ENCODE results near the gene SLC4A8. TPM values are rescaled to one million over a fixed set of nuclear protein-coding genes. Genes with fewer than 3 reads are reported as not detected.

The SLC4A8 gene
- total RNA-seq = 1.9 TPM

DNA sequence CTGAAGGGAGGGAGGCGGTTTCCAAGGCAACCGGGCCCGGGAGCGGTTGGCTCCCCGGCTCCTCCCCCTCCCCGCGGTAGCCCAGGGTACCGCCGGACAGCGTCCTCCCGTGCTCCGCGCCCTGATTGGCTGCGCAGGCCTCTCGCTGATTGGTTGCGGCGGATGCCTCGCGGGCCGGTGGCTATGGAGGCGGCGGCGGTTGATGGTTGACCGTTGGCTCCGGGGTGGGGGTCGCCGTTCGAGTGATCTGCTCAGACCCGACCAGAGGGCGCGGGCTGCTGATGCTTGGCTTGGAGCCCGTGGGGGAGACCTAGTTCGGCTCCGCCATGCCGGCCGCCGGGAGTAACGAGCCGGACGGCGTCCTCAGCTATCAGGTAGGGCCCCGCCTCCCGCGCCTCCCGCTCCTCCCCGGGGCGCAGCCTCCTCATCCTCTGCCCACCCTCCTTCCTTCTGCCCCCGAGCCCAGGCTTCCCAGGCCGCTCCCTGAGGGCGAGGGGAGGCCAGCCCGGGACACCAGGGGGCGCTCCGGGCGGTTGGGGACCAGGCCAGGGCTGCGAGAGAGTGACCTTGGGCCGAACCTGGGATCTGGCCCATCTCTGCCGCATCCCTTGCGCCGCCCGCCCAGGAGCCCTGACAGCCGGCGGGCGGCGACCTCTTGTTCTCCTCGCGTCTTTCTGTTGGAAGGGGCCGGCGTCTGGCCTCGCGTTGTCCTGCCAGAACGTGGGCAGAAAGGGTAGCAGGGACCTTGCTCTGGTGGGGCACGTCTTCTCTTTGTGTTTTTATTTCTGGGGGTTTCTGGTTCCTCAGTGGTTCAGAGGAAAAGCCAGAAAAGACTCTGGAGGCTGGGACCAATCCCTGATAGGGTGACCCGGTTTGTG, at the start of gene SLC4A8:
SLC4A8 (plus strand) TSS at position 170 of the 878 bp plus-strand sequence; CDS start at position 327, 157 bp downstream.
- DNase-seq = peak; percentile 15

DNA sequence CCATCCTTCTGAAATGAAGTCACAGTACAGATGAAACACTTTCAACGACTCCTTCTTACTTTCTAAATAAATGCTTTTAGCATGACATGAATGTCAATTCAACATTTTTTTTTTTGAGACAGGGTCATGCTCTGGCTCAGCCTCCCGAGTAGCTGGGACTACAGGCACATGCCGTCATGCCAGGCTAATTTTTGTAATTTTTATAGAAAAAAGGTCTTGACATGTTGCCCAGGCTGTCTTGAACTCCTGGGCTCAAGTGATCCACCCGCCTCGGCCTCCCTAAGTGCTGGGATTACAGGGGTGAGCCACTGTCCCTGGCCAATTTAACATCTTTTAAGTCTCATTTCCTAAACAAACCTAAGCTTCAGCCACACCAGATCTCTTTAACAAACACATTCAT, 49.8 kb upstream of the SLC4A8 start:
- DNase-seq = no peak

DNA sequence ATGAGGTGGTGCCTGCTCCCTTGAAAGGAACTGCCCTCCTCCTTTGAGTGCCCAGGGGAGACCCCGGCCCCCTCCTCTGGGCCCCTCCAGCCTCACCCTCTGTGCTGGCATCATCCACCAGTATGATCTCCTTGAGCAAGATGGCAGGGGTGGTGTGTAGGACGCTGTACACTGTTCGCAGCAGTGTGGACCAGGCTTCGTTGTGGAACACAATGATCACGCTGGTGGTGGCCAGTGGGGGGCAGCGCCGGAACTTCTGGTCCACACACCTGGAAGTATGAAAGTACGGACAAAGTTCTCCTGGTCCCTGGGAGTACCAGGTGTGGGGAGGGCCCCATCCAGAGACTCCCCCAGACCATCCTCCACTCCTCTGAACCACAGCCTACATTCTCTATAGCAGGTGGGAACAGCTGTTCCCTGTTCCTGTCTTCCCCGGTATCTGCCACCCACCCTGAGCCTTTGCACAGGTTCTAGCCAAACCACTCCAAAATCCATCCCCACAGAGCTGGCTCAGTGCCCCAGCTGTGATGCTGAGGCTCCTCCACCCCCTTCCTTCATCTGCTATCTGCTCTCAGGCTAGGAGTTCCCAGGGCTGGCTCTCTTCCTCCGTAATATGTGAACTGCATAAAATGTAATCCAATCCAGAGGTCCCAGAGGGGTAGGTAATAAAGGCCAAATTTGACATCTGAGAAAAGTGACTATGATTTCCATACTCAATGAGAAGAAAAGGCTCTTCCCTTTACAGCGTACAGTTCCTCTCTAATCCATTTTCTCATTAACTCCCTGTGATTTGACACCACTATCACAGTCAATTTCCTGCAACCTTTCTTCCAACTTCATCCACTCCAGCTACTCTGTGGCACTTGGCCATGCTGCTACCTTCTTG, 47.3 kb upstream of the SLC4A8 start:
- peak; percentile 17 for DNase-seq

DNA sequence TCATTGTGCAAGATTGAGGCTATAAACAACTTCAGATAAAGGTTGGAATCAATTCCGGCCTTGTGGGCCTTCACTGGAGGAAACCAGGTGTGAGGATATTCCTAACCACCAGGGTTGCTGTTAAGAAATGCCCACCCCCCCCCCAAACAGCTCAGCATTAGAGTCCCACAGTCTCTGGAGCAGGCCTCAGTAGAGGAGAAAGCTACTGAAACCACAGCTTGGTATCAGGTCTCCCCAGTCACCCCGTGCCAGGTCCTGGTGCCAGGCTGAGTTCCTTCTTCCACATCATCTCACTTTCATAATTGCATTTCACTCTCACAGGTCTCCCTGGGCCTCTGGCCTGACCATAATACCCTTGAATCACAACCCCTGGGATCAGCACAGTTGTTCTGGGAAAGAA, 45.9 kb upstream of the SLC4A8 start:
- no peak for DNase-seq

DNA sequence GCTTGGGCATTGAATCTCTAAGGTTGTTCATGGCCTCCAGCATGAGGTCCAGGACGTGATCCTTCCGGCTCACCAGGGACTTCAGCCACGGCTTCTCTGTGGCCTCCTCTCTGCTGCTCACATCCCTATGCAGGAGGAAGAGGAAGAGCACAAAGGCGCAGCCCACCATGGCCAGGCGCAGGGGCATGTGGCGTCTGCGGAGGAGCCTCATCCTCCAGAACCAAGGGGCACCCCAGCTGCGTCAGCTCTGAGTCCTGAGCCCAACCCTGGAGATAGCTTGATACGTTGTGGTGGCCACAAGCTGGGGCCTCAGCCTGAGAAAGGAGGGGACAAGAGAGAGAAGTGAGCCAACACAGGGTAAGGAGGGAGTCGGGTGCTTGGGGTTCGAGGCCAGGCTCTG, 45.1 kb upstream of the SLC4A8 start:
- no peak for DNase-seq

DNA sequence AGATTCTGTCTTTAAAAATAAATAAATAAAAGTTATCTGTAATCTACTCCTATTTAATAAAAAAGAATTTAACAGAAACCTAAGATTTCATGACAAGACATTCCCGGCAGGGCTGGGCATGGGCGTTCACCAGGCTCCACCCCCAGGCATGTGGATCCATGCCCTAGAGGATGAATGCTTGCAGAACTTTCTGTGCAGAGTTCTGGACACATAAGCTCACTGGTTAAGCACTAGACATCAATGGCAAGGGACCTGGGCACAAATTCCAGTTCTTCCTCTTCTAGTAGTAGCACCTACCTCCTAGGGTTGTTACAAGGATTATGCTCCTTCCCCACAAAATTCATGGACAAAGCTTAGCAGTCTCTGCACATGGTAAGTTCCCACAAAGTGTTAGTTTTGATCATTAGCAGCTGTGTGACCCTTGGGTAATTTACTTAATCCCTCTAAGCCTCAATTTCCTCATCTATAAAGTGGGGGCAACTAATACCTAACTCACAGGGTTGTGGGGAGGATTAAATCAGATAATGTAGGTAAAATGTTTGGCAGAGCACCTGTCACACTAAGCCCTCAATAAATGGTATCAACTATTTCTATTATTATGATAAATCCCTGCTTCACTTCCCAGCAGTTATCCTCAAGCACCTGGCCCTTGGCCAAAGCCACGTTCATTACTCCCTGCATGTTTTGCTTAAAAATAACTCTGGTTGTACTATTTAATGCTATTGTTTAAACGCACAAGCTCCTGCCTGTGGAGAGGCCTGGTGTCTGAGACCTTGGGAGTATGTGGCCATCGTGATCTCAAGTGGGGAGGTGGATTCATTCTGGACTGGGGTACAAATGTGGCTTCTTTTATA, 43.2 kb upstream of the SLC4A8 start:
- no peak for DNase-seq

DNA sequence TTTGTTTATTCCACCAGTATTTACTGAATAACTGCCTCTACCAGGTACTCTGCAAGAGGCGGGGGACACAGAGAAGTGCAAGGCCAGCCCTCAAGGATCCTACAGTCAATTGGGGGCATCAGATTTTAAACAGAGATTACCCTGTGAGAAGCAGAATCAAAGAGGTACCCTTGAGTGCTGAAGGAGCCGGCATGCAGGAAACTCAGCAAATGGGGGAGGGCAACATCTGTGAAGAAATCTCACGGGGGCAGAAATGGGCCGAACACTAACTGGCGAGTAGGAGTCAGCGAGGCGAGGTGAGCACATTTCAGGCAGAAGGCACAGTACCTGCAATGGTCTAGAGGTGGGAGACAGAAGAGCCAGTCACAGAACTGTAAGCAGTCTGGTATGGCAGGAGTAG, 42.5 kb upstream of the SLC4A8 start:
- DNase-seq = no peak

DNA sequence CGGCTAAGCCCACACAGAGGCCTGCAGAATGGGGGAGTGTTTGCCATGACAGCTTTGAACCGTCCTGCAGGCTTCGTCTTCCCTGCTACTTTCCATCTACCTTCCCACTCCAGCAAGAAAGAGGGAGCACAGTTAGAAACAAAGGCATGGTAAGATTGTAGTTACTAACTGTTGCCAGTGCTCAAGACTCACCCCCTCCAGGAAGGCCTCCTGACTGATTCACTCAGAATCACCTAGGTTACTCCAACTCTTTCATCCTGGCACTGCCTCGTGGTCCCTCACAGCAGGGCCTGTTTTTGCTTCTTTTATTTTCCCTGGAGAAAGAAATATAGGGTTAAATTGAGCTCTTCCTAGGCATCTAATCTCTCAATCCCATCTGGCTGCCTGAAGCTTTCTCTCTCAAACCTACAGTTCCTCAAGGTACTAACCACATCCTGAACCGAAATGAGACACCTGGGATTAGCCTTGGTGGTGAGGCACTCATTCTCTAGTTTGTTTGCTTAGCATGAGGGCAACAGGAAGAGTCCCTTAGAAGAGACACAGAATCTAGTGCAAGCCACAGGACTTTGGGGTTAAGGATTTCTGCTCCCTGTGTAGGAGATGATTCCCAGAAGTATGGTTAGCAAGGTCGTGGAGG, 41.2 kb upstream of the SLC4A8 start:
- no peak for DNase-seq

DNA sequence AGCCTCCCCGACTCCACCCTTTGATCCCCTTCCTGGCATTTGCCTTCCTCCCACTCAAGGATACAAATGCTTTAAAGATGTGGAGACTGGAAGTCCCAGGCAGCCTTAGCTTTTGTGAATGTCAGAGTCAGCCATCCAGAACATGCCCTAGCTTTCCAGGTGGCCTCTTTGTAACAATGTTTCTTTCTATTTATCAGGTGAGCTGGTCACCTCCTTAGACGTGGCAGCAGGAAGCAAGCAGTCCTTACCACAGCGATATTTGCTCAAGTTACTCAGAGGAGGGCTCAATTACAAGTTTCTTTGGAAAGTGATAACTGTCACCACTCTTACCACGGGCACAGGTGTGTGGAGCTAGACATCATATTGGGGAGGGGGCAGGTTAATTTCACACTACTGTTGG, 38.3 kb upstream of the SLC4A8 start:
- DNase-seq = no peak

DNA sequence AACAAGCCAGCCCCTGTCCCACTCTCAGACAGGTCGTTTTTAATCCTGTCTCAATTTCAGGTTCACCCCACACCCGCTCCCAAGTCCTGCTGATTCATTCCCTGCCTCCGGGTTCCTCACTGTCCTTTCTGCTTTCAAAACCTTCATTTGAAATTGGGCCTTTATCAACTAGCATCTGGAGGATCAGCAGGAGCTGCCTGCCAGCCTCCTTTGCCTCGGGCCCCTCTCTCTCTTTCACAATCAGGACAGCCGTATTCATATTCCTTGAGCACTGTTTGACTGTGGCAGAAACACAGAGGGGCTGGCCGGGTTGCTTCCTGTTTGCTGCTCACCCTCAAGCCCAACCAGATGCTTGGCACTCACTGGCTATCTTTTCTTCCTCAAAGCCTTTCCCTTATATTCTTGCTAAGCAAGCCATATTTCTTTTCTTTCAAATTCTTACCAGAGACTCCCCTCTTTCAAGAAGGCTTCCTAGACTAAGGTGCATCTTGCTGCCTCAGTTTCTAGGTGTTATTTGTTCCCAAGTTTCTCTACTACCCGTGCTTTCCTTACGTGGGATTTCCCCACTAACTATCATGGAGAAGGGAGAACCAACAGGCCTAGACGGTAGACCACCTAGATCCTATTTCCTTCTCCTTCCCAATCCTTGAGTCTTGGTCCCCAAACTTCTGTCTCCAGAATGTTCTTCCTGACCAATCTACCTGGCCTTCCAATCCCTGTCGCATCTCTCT, 36.4 kb upstream of the SLC4A8 start:
- no peak for DNase-seq

DNA sequence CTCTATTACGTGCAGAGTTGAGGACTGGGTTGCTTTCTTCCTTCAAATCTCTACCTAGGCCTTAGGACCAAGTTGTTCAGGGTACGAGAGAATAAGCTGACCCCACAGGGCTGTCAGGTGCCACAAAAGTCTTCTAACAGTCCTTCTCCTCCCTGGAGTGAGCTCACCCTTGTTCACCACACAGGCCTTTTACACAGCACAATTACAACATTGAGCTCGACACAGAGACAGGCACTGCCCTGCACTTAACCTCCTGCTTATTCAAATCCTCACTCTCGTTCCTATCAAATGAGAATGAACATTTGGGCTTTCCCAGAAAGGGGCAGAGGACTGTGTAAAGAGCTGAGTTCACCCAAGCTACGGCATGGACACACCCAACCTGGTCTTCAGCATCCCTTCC, 35.8 kb upstream of the SLC4A8 start:
- DNase-seq = no peak

DNA sequence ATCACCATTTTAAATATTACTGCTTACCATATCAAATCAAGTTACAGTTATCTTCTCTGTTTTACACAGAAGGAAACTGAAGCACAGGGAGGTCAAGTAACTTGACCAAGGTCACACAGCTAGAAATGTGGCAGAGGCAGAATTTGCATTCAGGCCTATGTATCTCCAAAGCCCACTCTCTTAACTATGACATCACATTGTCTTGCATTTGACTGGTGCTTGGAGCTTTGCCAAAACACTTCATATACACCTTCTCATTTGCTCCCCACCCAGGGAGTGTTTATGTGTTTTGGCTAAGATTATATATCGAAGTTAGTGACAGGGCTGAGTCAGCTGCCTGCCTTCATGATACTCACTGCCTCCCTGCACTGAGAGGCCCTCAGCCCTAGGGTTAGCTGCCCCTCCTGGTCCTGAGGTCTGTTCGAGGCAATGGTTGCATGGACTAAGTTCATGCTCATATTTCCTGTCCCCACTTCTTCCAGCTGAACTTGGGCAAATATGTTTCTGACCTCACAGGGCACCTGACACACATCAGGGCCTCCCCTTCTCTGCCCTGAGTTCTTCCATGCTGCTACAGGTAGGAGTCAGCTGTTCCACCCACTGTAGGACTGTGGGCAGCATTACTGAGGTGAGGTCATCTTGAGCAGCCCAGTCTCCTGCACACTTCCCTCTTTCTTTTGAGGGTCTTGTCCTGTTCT, 35.2 kb upstream of the SLC4A8 start:
- no peak for DNase-seq

DNA sequence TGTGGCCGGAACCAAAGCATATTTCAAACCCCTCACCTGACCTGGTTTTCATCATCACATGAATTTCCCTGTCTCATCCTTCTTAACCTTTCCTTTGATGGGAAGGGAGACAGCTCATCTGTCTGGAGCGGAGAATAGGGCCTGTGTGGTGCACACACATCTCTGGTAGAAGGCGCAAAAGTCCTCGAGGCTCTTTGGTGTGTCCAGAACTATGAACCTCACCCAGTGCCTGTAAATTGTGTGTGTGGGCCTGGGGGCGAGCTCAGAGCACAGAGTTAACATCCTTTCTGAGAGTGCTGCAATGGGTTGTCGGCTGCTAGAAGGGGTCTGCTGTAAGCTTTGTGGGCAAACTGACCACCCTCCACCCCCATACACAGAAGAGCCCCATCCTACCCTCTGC, 34.2 kb upstream of the SLC4A8 start:
- DNase-seq = no peak

DNA sequence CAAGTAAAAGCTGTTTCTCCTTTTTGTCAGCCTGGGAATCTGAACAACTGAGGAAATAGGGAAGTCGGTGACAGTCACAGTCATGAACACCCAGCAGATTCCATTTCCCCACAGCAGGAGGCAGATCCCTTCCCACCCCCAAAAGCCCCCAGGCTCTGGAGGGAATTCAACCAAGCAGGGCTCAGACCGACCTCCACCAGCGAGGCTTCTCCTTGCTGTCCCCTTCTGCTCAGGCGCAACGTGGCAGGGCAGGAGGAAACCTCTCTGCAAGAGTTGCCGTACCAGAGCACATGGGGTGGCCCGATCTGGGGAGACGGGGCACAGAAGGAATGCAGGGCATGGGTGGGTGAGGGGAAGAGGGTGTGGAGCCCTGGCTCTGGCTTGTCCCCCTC, 33.7 kb upstream of the SLC4A8 start:
- no peak for DNase-seq

DNA sequence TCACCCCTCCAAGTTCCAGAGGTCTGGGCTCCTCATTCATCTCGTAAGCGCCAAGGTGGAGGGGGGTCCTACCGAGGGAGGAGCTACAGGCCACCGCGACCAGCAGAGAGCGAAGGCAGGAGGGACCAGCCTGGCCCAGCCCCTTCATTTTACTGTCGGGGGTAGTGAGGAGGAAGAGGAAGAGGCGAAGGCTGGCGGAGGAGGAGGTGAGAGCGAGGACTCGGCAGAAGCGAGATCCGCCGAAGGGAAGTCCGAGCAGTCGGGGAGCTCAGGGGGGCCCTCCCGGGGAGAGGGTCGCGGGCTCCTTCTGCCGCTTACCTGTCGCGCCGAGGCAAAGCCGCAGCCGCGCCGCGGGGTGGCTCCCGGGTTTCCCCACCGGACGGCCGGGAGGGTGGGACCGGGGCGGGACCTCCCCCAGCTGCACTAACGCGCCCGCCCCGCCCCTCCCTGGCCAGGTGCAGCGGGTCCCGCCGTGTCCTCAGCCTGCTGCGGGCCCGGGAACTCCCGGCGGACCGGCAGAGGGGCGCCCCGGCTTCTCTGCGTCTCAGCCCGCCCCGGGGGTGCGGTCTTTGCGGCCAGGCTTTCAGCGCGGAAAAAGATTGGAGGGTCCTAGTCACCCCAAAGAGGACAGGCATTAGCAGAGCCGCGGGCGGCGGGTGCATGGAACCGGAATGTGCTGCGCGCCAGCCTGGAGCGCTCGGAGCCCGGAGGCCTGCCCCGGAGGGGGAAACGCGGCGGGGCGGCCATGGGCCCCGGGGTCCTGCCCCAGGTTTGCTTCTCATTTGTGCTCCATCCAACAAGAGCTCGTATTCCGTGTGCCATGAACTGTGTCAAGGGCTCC, 33.1 kb upstream of the SLC4A8 start, which contains the start of gene GALNT6:
GALNT6 (minus strand) TSS at position 124 of the 841 bp plus-strand sequence. CDS start 11,625 bp downstream, outside the sequence.
- DNase-seq = no peak

DNA sequence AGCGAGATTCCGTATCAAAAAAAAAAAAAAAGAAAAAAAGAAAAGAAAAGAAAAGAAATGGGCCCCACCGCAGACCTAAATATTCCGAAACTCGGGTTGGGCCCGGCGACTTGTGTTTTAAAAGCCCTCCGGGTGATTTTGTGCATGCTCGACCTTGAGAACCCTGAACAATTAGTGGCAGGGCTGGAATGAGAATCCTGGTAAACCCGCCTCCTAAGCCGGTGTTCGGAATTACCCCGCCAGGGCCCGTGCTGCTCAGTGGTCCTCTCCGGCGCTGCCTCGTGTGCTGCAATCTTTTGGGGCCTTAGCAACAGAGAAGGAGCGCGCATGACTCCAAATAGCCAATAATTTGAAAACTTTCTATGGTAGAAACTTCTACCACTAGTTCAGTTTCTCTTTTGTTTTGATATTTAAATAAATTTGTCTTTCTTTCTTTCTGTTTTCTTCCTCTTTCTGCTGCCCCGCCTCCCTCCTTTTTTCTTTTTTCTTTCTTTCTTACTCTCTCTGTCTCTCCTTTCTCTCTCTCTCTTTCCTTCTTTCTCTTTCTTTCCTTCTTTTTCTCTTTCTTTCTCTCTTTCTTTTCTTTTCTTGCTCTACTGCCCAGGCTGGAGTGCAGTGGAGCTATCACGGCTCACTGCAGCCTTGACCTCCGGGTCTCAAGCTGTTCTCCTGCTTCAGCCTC, 31.9 kb upstream of the SLC4A8 start:
- DNase-seq = no peak

DNA sequence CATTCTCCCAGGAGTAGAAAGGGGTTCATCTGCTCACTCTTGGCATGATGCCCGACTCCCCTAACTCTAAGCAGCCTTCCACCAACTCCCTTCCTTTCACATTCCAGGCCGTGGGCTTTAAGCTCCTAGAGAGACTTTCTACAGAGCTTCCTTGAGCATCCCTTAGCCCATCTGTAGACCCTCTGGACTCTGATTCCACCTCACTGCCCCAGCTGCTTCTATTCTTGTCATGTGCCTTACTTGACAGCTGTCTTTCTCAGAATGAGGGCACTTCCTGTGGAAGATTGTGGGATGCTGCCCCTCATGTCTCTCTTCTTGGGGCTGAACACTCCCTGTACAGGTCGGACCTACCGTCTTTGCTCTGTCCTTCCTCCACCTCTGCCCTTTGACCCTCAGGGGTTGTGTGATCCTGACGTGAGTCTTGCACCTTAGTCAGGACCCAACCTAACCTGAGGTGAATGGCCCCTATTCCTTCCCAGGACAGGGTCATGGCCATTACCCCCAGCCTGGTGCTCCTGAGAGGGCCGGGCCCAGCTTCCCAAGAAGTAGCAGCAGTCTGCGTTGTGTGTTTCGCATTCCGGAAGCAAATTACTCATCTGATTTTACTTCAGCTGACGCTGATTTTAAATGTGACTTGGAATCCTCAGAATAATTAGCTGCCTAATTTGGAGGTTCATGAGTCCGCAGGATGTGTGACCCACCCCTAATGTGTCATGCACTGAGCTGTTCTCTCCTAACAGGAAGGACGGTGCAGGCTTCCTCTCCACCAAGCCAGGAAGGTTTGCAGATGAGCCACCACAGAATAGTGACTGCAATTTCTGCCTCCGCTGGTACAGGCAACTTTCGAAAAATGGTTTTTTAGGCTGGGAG, 30.7 kb upstream of the SLC4A8 start:
- no peak for DNase-seq
